ENCODE measurements around the gene TRIO.

DNA sequence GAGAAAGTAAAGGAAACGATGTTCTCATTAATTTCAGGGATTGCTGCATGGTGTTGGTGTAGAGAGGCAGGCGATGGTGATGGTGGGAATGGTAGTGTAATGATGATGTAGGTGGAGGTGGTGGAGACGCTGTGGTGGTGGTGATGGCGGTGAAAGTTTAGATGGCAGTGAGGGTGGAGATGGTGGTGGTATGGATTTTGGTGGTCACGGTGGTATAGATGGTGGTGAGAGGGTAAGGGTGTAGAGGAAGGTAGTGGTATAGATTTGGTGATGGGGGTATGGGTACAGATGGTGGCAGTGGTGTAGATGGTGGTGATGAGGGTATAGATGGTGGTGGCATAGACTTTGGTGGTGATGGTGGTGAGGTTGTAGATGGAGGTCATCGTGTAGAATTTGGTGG is 259.3 kb downstream of the TRIO start:
- TF ChIP-seq TAF1 (IDR thresholded peaks at IDR 0.05; ENCODE audit: borderline replicate concordance, insufficient read depth, low read length) (no peak), POLR2AphosphoS5 (IDR thresholded peaks at IDR 0.05; ENCODE audit: low read depth, low read length) (no peak)

All from PFSK-1 (cell line).